HEK293 (cell line): ENCODE results near the gene PIP5K1B.

ENCODE experiments used
- CTCF ChIA-PET: fragments of 350-600 bp; formaldehyde crosslinking; extraction: SDS; loops from one replicate; lab custom pipeline; 2021; ENCODE audit warnings: antibody characterized with exemption; lab: Yijun Ruan, JAX
- POLR2A ChIA-PET: fragments of 300-600 bp; formaldehyde crosslinking; extraction: SDS; loops from one replicate; lab custom pipeline; 2020; ENCODE audit warnings: antibody characterized with exemption, inconsistent platforms; lab: Yijun Ruan, JAX
- H3K27ac ChIP-seq: fragments of 200-500 bp; sonication (Bioruptor generic); 2 replicates; pipeline ENCODE4 v1.5.1; 2014; ENCODE audit warnings: low read depth, low read length, control low read depth, inconsistent platforms; ENCODE audit errors: extremely low read depth
- H3K36me3 ChIP-seq, 2 experiments: fragments of 200-500 bp in 1 of 2; sonication (Bioruptor generic) in 1 of 2; 1 replicate in 1 of 2; 2 replicates in 1 of 2; pipeline ENCODE4 v1.5.1; 2014 to 2017; ENCODE audit warnings: inconsistent platforms in 2 of 2, low read length in 2 of 2; ENCODE audit not compliant: control insufficient read depth in 2 of 2, insufficient read depth in 1 of 2
- H3K4me1 ChIP-seq: fragments of 200-500 bp; sonication (Bioruptor generic); 2 replicates; pipeline ENCODE4 v1.5.1; 2014; ENCODE audit warnings: mild to moderate bottlenecking, low read length, inconsistent platforms; ENCODE audit not compliant: control insufficient read depth, insufficient read depth
- H3K4me3 ChIP-seq: 2 replicates; pipeline ENCODE4 v1.5.1; 2011; ENCODE audit warnings: low read depth, mild to moderate bottlenecking, control low read depth, low read length, moderate library complexity
- H3K9me3 ChIP-seq: fragments of 200-500 bp; sonication (Bioruptor generic); 2 replicates; pipeline ENCODE4 v1.5.1; 2014; ENCODE audit warnings: low read depth, low read length, inconsistent platforms; ENCODE audit not compliant: control insufficient read depth, insufficient read depth
- HOXD13 ChIP-seq: sonication (generic); formaldehyde crosslinking; IDR thresholded peaks from 2 replicates; pipeline ENCODE4 v1.8.0; 2022; ENCODE audit warnings: missing genetic modification reagents, borderline replicate concordance
- IKZF3 ChIP-seq: fragments of 450-650 bp; IDR thresholded peaks from 2 replicates; pipeline ENCODE4 v1.5.0; 2018; ENCODE audit warnings: missing biosample characterization, mild to moderate bottlenecking, missing genetic modification characterization, moderate library complexity
- MEIS1 ChIP-seq: sonication (generic); formaldehyde crosslinking; IDR thresholded peaks from 2 replicates; pipeline ENCODE4 v1.8.1; 2022; ENCODE audit warnings: missing genetic modification reagents, mild to moderate bottlenecking, borderline replicate concordance
- OSR2 ChIP-seq: fragments of 450-650 bp; formaldehyde crosslinking; IDR thresholded peaks from 2 replicates; pipeline ENCODE4 v1.5.1; 2016; ENCODE audit warnings: missing biosample characterization, missing genetic modification characterization
- PRDM1 ChIP-seq: fragments of 450-650 bp; formaldehyde crosslinking; IDR thresholded peaks from 2 replicates; pipeline ENCODE4; 2016; ENCODE audit warnings: missing biosample characterization, missing genetic modification characterization
- TRIM28 ChIP-seq: IDR thresholded peaks from 2 replicates; pipeline ENCODE4 v1.6.1; 2011; ENCODE audit warnings: low read length, control low read depth, borderline replicate concordance
- ZFP69B ChIP-seq: fragments of 450-650 bp; formaldehyde crosslinking; IDR thresholded peaks from 2 replicates; pipeline ENCODE4 v1.5.1; 2016; ENCODE audit warnings: missing biosample characterization, missing genetic modification characterization
- ZIC2 ChIP-seq: fragments of 450-650 bp; formaldehyde crosslinking; IDR thresholded peaks from 2 replicates; pipeline ENCODE4 v1.5.1; 2016; ENCODE audit warnings: missing biosample characterization, missing genetic modification characterization
- ZNF169 ChIP-seq: fragments of 450-650 bp; formaldehyde crosslinking; IDR thresholded peaks from 2 replicates; pipeline ENCODE4 v1.5.1; 2016; ENCODE audit warnings: missing biosample characterization, missing genetic modification characterization
- ZNF175 ChIP-seq: fragments of 450-650 bp; formaldehyde crosslinking; IDR thresholded peaks from 2 replicates; pipeline ENCODE4 v1.5.1; 2016; ENCODE audit warnings: missing biosample characterization, missing genetic modification characterization
- ZNF211 ChIP-seq: fragments of 450-650 bp; formaldehyde crosslinking; IDR thresholded peaks from 2 replicates; pipeline ENCODE4 v1.5.1; 2016; ENCODE audit warnings: low read depth, missing biosample characterization, missing genetic modification characterization
- ZNF292 ChIP-seq: fragments of 450-650 bp; formaldehyde crosslinking; IDR thresholded peaks from 2 replicates; pipeline ENCODE4 v1.5.1; 2016; ENCODE audit warnings: low read depth, missing biosample characterization, missing genetic modification characterization, borderline replicate concordance
- ZNF37A ChIP-seq: fragments of 450-650 bp; IDR thresholded peaks from 2 replicates; pipeline ENCODE4 v1.5.1; 2018; ENCODE audit warnings: missing biosample characterization, missing genetic modification characterization
- ZNF514 ChIP-seq: fragments of 450-650 bp; formaldehyde crosslinking; IDR thresholded peaks from 2 replicates; pipeline ENCODE4 v1.5.1; 2016; ENCODE audit warnings: missing biosample characterization, missing genetic modification characterization
- ZNF555 ChIP-seq: fragments of 450-650 bp; formaldehyde crosslinking; conservative IDR thresholded peaks from 2 replicates; pipeline ENCODE4 v1.5.1; 2017; ENCODE audit warnings: missing biosample characterization, mild to moderate bottlenecking, missing genetic modification characterization, inconsistent platforms
- ZNF658 ChIP-seq: fragments of 450-650 bp; formaldehyde crosslinking; IDR thresholded peaks from 2 replicates; pipeline ENCODE4; 2016; ENCODE audit warnings: missing biosample characterization, missing genetic modification characterization
- ZNF701 ChIP-seq: fragments of 450-650 bp; formaldehyde crosslinking; IDR thresholded peaks from 2 replicates; pipeline ENCODE4 v1.5.1; 2016; ENCODE audit warnings: missing biosample characterization, missing genetic modification characterization
- ZNF747 ChIP-seq: fragments of 450-650 bp; formaldehyde crosslinking; IDR thresholded peaks from 2 replicates; pipeline ENCODE4 v1.5.1; 2016; ENCODE audit warnings: missing biosample characterization, missing genetic modification characterization
- ZNF785 ChIP-seq: fragments of 450-650 bp; formaldehyde crosslinking; IDR thresholded peaks from 2 replicates; pipeline ENCODE4 v1.5.1; 2016; ENCODE audit warnings: missing biosample characterization, missing genetic modification characterization
- TF ChIP-seq, protein P1 (sequence below): fragments of 450-650 bp; formaldehyde crosslinking; IDR thresholded peaks from 2 replicates; pipeline ENCODE4 v1.5.1; 2016; ENCODE audit warnings: missing biosample characterization, missing genetic modification characterization, borderline replicate concordance
- TF ChIP-seq, protein P2 (sequence below): fragments of 450-650 bp; formaldehyde crosslinking; IDR thresholded peaks from 2 replicates; pipeline ENCODE4 v1.5.1; 2017; ENCODE audit warnings: missing biosample characterization, missing genetic modification characterization
- TF ChIP-seq, protein P3 (sequence below): fragments of 450-650 bp; formaldehyde crosslinking; IDR thresholded peaks from 2 replicates; pipeline ENCODE4 v1.5.1; 2016; ENCODE audit warnings: missing biosample characterization, missing genetic modification characterization
- TF ChIP-seq, protein P4 (sequence below): fragments of 450-650 bp; formaldehyde crosslinking; IDR thresholded peaks from 2 replicates; pipeline ENCODE4 v1.5.1; 2016; ENCODE audit warnings: missing biosample characterization, missing genetic modification characterization
- TF ChIP-seq, protein P5 (sequence below): fragments of 450-650 bp; formaldehyde crosslinking; IDR thresholded peaks from 2 replicates; pipeline ENCODE4 v1.5.1; 2016; ENCODE audit warnings: missing biosample characterization, missing genetic modification characterization

The PIP5K1B gene

DNA sequence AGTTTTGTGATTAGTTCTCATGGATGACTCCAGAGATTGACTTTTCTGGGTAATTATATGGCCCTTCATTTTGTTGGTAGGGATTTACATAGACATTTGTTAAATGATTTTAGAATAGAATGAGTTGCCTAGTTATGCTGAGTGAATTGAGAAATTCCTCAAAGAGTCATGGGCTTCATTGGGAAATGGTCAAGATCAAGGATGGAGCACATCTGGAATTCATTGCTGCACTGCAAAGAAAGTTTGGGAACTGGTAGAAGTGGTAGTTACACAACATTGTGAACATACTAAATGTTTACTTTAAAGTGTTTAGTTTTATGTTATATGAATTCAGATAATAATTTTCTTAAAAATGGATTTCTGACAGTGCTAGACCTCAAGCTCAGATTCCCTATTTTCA is 46.5 kb downstream of the PIP5K1B start (continued):
- TF ChIP-seq, protein P1, sequence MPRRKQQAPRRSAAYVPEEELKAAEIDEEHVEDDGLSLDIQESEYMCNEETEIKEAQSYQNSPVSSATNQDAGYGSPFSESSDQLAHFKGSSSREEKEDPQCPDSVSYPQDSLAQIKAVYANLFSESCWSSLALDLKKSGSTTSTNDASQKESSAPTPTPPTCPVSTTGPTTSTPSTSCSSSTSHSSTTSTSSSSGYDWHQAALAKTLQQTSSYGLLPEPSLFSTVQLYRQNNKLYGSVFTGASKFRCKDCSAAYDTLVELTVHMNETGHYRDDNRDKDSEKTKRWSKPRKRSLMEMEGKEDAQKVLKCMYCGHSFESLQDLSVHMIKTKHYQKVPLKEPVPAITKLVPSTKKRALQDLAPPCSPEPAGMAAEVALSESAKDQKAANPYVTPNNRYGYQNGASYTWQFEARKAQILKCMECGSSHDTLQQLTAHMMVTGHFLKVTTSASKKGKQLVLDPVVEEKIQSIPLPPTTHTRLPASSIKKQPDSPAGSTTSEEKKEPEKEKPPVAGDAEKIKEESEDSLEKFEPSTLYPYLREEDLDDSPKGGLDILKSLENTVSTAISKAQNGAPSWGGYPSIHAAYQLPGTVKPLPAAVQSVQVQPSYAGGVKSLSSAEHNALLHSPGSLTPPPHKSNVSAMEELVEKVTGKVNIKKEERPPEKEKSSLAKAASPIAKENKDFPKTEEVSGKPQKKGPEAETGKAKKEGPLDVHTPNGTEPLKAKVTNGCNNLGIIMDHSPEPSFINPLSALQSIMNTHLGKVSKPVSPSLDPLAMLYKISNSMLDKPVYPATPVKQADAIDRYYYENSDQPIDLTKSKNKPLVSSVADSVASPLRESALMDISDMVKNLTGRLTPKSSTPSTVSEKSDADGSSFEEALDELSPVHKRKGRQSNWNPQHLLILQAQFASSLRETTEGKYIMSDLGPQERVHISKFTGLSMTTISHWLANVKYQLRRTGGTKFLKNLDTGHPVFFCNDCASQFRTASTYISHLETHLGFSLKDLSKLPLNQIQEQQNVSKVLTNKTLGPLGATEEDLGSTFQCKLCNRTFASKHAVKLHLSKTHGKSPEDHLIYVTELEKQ (tag by site-specific recombination), result no peak
- TF ChIP-seq ZNF175 (tag by site-specific recombination), result no peak
- TF ChIP-seq ZNF555 (tag by site-specific recombination), result no peak
- TF ChIP-seq ZNF701 (tag by site-specific recombination), result no peak
- no peak for TF ChIP-seq ZNF37A
- TF ChIP-seq, protein P2, sequence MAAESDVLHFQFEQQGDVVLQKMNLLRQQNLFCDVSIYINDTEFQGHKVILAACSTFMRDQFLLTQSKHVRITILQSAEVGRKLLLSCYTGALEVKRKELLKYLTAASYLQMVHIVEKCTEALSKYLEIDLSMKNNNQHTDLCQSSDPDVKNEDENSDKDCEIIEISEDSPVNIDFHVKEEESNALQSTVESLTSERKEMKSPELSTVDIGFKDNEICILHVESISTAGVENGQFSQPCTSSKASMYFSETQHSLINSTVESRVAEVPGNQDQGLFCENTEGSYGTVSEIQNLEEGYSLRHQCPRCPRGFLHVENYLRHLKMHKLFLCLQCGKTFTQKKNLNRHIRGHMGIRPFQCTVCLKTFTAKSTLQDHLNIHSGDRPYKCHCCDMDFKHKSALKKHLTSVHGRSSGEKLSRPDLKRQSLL, result no peak
- no peak for TF ChIP-seq ZNF658 (tag by site-specific recombination)
- TF ChIP-seq MEIS1 (CRISPR knock-in tag), result no peak
- no peak for TF ChIP-seq ZNF747 (tag by site-specific recombination)
- no peak for TF ChIP-seq ZIC2 (tag by site-specific recombination)
- no peak for TF ChIP-seq ZFP69B (tag by site-specific recombination)

DNA sequence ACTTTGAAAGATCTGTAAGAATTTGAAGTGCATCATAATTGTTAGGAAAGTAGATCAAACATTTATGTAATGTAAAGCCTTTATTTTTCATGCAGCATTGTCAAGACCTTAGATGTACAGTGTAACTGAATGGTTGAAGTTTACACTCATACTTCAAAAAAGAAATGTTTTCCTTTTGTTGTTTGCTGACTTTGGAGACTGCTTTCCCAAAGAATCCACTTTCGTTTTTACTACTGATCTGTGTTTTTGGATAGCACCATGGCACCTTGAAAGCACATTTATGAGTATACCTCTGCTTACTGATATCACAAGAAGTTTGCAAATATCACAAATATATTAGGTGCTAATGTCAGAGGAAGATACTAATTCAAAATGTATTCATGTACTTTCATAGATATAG is 50.0 kb downstream of the PIP5K1B start:
- H3K27ac ChIP-seq, result no peak overlapping the region
- H3K4me3 ChIP-seq, result no peak overlapping the region
- no peak for TF ChIP-seq MEIS1 (CRISPR knock-in tag)
- TF ChIP-seq, all 188 proteins: peak for 0
- H3K36me3 ChIP-seq, result no peaks in the 10 kb centered on the region
- ChIA-PET POLR2A (no interaction called here), CTCF (no interaction called here)
- H3K4me1 ChIP-seq, result no peaks in the 10 kb centered on the region
- no peaks in the 10 kb centered on the region for H3K9me3 ChIP-seq

DNA sequence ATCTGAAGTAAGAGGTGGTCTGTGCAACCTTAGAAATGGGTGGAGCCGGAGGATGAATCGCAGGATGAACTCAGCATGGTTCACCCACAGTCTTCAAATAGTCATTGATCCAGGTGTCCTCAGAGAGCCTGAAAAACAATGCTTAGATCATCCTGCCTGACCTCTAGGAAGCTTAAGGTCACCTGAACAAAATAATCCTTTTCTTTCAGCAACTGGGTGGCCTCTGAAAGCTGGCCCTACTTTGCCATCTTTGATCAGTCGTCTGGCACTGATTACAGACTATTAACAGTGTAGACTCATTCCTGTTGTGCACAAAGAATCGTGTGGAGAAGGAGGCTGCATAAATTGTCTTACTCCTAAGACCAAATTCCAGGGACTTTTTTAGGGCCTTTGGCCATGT is 50.7 kb downstream of the PIP5K1B start:
- CTCF ChIA-PET, result no interaction called here
- no peaks in the 10 kb centered on the region for H3K9me3 ChIP-seq
- no peaks in the 10 kb centered on the region for H3K36me3 ChIP-seq
- no peak overlapping the region for H3K27ac ChIP-seq
- H3K4me3 ChIP-seq, result no peak overlapping the region
- TF ChIP-seq HOXD13 (CRISPR knock-in tag) (no peak), TRIM28 (no peak), IKZF3 (tag by site-specific recombination) (no peak), MEIS1 (CRISPR knock-in tag) (no peak), ZNF169 (tag by site-specific recombination) (no peak), ZNF211 (tag by site-specific recombination) (no peak), ZNF514 (no peak), OSR2 (tag by site-specific recombination) (no peak), ZNF292 (tag by site-specific recombination) (no peak), PRDM1 (no peak), ZNF785 (tag by site-specific recombination) (no peak)
- TF ChIP-seq, protein P3, sequence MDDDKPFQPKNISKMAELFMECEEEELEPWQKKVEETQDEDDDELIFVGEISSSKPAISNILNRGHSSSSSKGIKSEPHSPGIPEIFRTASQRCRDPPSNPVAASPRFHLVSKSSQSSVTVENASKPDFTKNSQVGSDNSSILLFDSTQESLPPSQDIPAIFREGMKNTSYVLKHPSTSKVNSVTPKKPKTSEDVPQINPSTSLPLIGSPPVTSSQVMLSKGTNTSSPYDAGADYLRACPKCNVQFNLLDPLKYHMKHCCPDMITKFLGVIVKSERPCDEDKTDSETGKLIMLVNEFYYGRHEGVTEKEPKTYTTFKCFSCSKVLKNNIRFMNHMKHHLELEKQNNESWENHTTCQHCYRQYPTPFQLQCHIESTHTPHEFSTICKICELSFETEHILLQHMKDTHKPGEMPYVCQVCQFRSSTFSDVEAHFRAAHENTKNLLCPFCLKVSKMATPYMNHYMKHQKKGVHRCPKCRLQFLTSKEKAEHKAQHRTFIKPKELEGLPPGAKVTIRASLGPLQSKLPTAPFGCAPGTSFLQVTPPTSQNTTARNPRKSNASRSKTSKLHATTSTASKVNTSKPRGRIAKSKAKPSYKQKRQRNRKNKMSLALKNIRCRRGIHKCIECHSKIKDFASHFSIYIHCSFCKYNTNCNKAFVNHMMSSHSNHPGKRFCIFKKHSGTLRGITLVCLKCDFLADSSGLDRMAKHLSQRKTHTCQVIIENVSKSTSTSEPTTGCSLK (tag by site-specific recombination), result no peak
- TF ChIP-seq, protein P4, sequence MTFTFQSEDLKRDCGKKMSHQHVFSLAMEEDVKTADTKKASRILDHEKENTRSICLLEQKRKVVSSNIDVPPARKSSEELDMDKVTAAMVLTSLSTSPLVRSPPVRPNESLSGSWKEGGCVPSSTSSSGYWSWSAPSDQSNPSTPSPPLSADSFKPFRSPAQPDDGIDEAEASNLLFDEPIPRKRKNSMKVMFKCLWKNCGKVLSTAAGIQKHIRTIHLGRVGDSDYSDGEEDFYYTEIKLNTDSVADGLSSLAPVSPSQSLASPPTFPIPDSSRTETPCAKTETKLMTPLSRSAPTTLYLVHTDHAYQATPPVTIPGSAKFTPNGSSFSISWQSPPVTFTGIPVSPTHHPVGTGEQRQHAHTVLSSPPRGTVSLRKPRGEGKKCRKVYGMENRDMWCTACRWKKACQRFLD, result no peak
- TF ChIP-seq, protein P5, sequence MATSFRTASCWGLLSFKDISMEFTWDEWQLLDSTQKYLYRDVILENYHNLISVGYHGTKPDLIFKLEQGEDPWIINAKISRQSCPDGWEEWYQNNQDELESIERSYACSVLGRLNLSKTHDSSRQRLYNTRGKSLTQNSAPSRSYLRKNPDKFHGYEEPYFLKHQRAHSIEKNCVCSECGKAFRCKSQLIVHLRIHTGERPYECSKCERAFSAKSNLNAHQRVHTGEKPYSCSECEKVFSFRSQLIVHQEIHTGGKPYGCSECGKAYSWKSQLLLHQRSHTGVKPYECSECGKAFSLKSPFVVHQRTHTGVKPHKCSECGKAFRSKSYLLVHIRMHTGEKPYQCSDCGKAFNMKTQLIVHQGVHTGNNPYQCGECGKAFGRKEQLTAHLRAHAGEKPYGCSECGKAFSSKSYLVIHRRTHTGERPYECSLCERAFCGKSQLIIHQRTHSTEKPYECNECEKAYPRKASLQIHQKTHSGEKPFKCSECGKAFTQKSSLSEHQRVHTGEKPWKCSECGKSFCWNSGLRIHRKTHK (tag by site-specific recombination), result no peak
- POLR2A ChIA-PET, result no interaction called here
- no peaks in the 10 kb centered on the region for H3K4me1 ChIP-seq
